HepG2 (cell line): ENCODE measurements around the gene ZMIZ1. TPM values are rescaled to one million over a fixed set of nuclear protein-coding genes. Genes with fewer than 3 reads are reported as not detected.

Experiments
- FOXA1 ChIP-seq, 2 experiments: fragments of 450-650 bp in 1 of 2; sonication (generic) in 1 of 2; formaldehyde crosslinking in 1 of 2; IDR thresholded peaks; 2 replicates each; pipeline versions ENCODE4 v1.4.0 to v1.6.1; 2016 to 2020; ENCODE audit warnings: missing genetic modification reagents in 1 of 2
- FOXA3 ChIP-seq: IDR thresholded peaks from 2 replicates; pipeline ENCODE4 v1.6.1; 2016; ENCODE audit warnings: missing genetic modification reagents, missing compliant biosample characterization
- GZF1 ChIP-seq: sonication (generic); formaldehyde crosslinking; IDR thresholded peaks from 2 replicates; pipeline ENCODE4 v1.5.1; 2020; ENCODE audit warnings: mild to moderate bottlenecking, missing genetic modification reagents
- HOXA3 ChIP-seq: sonication (generic); formaldehyde crosslinking; IDR thresholded peaks from 2 replicates; pipeline ENCODE4 v1.5.0; 2020; ENCODE audit warnings: missing genetic modification reagents
- NRL ChIP-seq: sonication (generic); formaldehyde crosslinking; IDR thresholded peaks from 2 replicates; pipeline ENCODE4 v1.5.0; 2020; ENCODE audit warnings: missing genetic modification reagents, mild to moderate bottlenecking, moderate library complexity, borderline replicate concordance
- SALL2 ChIP-seq: sonication (generic); formaldehyde crosslinking; IDR thresholded peaks from 2 replicates; pipeline ENCODE4 v1.8.1; 2023; ENCODE audit warnings: mild to moderate bottlenecking, missing genetic modification reagents, inconsistent platforms
- SIN3B ChIP-seq: fragments of 150-350 bp; IDR thresholded peaks from 2 replicates; pipeline ENCODE4 v1.6.1; 2014; ENCODE audit warnings: low read length
- SP4 ChIP-seq: sonication (generic); formaldehyde crosslinking; IDR thresholded peaks from 2 replicates; pipeline ENCODE4 v1.8.1; 2023; ENCODE audit warnings: mild to moderate bottlenecking, missing genetic modification reagents
- TRIM24 ChIP-seq: sonication (generic); formaldehyde crosslinking; IDR thresholded peaks from 2 replicates; pipeline ENCODE4 v1.8.0; 2022; ENCODE audit warnings: mild to moderate bottlenecking, missing genetic modification reagents
- ZBTB42 ChIP-seq: sonication (generic); formaldehyde crosslinking; IDR thresholded peaks from 2 replicates; pipeline ENCODE4 v1.5.0; 2020; ENCODE audit warnings: mild to moderate bottlenecking, missing genetic modification reagents
- ZNF337 ChIP-seq: sonication (generic); formaldehyde crosslinking; IDR thresholded peaks from 2 replicates; pipeline ENCODE4 v1.5.1; 2020; ENCODE audit warnings: missing genetic modification reagents, low read depth, mild to moderate bottlenecking, borderline replicate concordance
- ZNF432 ChIP-seq: sonication (generic); formaldehyde crosslinking; IDR thresholded peaks from 2 replicates; pipeline ENCODE4 v1.5.0; 2020; ENCODE audit warnings: missing genetic modification reagents, mild to moderate bottlenecking, borderline replicate concordance
- polyA plus RNA-seq, 8 experiments: library from polyadenylated mRNA; depleted of rRNA in 3 of 8; stranded (reverse) in 7 of 8; unstranded in 1 of 8; fragments of >200 nt; fragmentation: Illumina TruSeq in 4 of 8; extraction: Trizol in 4 of 8; gene quantifications; 2 replicates each; pipeline versions ENCODE4 v1.2.1 to v1.2.3, GENCODE V29; 2011 to 2016; ENCODE audit warnings: low read depth in 4 of 8, missing spikeins in 1 of 8, mixed read lengths in 1 of 8; ENCODE audit not compliant: insufficient read depth in 1 of 8
- total RNA-seq, 5 experiments: library from RNA; depleted of rRNA; stranded (reverse); fragments of >200 nt; fragmentation: Illumina TruSeq; extraction: Trizol; gene quantifications; 2 replicates each; pipeline ENCODE4 v1.2.3, GENCODE V29; 2016; ENCODE audit warnings: low read depth in 1 of 5
- TF ChIP-seq, protein P1 (sequence below): conservative IDR thresholded peaks from 2 replicates; pipeline ENCODE4 v1.6.1; 2018; ENCODE audit warnings: missing genetic modification reagents
- TF ChIP-seq, protein P2 (sequence below): sonication (generic); formaldehyde crosslinking; IDR thresholded peaks from 2 replicates; pipeline ENCODE4 v1.4.0; 2020; ENCODE audit warnings: missing genetic modification reagents
- TF ChIP-seq, protein P3 (sequence below): sonication (generic); formaldehyde crosslinking; IDR thresholded peaks from 2 replicates; pipeline ENCODE4 v1.4.0; 2020; ENCODE audit warnings: missing genetic modification reagents
- TF ChIP-seq, protein P4 (sequence below): sonication (generic); formaldehyde crosslinking; conservative IDR thresholded peaks from 2 replicates; pipeline ENCODE4 v1.4.0; 2020; ENCODE audit warnings: missing genetic modification reagents
- TF ChIP-seq, protein P5 (sequence below): IDR thresholded peaks from 2 replicates; pipeline ENCODE4 v1.6.1; 2012; ENCODE audit warnings: low read depth, low read length, improper control_type of control experiment

The ZMIZ1 gene
- total and polyA plus RNA-seq, 2 of the 13 experiments (the other 11 are each of a cell fraction or from before 2014, with no cell fraction given): 5.3 to 10.2 TPM

DNA sequence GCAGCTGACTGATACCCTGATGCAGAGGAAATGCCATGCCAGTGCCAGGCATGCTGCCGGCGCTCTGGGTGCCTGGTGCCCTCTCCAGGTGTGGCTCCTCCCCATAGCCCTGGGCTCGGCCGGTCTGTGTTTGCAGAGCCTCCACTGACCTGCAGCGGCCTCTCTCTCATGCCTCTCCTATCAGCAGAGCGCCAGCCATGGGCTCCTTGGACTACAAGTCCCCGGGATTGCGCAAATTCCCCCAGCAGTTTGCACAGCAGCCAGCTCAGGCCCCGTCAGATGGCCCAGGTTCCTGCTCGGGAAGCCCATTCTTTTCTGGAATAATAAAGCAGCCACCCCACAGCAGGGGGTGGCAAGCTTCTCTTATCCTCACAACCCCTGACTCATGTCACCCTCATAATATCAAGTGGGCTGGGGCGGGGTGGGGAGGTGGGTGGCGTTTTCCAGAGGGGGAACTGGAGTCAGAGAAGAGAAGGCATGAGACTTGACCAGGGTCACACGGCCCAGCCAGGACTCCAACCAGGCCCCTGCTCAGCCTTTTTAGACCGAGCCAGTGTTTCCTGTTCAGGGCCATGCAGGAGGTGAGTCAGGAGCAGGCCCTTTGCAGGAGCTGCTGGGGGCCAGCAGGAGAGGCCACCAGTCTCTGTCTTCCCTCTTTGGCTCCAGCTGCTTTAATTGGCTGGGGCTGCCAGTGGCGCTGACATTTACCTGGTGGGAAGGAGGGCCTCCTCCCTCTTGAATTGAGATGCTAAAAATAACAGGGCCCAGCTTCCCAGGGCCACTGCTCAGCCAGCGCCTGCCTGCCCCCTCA is 58.6 kb downstream of the ZMIZ1 start (continued):
- no peak for TF ChIP-seq GZF1 (CRISPR knock-in tag)
- no peak for TF ChIP-seq ZBTB42 (CRISPR knock-in tag)
- TF ChIP-seq FOXA1 (IDR thresholded peaks at IDR 0.05): no peak
- peak; percentile 61 for TF ChIP-seq FOXA1 (CRISPR knock-in tag; IDR thresholded peaks at IDR 0.05)
- TF ChIP-seq, protein P1, sequence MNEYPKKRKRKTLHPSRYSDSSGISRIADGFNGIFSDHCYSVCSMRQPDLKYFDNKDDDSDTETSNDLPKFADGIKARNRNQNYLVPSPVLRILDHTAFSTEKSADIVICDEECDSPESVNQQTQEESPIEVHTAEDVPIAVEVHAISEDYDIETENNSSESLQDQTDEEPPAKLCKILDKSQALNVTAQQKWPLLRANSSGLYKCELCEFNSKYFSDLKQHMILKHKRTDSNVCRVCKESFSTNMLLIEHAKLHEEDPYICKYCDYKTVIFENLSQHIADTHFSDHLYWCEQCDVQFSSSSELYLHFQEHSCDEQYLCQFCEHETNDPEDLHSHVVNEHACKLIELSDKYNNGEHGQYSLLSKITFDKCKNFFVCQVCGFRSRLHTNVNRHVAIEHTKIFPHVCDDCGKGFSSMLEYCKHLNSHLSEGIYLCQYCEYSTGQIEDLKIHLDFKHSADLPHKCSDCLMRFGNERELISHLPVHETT (CRISPR knock-in tag): no peak
- TF ChIP-seq FOXA3: peak; percentile 50
- TF ChIP-seq ZNF432 (CRISPR knock-in tag): no peak
- TF ChIP-seq, protein P2, sequence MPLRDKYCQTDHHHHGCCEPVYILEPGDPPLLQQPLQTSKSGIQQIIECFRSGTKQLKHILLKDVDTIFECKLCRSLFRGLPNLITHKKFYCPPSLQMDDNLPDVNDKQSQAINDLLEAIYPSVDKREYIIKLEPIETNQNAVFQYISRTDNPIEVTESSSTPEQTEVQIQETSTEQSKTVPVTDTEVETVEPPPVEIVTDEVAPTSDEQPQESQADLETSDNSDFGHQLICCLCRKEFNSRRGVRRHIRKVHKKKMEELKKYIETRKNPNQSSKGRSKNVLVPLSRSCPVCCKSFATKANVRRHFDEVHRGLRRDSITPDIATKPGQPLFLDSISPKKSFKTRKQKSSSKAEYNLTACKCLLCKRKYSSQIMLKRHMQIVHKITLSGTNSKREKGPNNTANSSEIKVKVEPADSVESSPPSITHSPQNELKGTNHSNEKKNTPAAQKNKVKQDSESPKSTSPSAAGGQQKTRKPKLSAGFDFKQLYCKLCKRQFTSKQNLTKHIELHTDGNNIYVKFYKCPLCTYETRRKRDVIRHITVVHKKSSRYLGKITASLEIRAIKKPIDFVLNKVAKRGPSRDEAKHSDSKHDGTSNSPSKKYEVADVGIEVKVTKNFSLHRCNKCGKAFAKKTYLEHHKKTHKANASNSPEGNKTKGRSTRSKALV (CRISPR knock-in tag): no peak
- no peak for TF ChIP-seq TRIM24
- TF ChIP-seq, protein P3, sequence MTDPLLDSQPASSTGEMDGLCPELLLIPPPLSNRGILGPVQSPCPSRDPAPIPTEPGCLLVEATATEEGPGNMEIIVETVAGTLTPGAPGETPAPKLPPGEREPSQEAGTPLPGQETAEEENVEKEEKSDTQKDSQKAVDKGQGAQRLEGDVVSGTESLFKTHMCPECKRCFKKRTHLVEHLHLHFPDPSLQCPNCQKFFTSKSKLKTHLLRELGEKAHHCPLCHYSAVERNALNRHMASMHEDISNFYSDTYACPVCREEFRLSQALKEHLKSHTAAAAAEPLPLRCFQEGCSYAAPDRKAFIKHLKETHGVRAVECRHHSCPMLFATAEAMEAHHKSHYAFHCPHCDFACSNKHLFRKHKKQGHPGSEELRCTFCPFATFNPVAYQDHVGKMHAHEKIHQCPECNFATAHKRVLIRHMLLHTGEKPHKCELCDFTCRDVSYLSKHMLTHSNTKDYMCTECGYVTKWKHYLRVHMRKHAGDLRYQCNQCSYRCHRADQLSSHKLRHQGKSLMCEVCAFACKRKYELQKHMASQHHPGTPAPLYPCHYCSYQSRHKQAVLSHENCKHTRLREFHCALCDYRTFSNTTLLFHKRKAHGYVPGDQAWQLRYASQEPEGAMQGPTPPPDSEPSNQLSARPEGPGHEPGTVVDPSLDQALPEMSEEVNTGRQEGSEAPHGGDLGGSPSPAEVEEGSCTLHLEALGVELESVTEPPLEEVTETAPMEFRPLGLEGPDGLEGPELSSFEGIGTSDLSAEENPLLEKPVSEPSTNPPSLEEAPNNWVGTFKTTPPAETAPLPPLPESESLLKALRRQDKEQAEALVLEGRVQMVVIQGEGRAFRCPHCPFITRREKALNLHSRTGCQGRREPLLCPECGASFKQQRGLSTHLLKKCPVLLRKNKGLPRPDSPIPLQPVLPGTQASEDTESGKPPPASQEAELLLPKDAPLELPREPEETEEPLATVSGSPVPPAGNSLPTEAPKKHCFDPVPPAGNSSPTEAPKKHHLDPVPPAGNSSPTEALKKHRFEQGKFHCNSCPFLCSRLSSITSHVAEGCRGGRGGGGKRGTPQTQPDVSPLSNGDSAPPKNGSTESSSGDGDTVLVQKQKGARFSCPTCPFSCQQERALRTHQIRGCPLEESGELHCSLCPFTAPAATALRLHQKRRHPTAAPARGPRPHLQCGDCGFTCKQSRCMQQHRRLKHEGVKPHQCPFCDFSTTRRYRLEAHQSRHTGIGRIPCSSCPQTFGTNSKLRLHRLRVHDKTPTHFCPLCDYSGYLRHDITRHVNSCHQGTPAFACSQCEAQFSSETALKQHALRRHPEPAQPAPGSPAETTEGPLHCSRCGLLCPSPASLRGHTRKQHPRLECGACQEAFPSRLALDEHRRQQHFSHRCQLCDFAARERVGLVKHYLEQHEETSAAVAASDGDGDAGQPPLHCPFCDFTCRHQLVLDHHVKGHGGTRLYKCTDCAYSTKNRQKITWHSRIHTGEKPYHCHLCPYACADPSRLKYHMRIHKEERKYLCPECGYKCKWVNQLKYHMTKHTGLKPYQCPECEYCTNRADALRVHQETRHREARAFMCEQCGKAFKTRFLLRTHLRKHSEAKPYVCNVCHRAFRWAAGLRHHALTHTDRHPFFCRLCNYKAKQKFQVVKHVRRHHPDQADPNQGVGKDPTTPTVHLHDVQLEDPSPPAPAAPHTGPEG (CRISPR knock-in tag): no peak
- TF ChIP-seq, protein P4, sequence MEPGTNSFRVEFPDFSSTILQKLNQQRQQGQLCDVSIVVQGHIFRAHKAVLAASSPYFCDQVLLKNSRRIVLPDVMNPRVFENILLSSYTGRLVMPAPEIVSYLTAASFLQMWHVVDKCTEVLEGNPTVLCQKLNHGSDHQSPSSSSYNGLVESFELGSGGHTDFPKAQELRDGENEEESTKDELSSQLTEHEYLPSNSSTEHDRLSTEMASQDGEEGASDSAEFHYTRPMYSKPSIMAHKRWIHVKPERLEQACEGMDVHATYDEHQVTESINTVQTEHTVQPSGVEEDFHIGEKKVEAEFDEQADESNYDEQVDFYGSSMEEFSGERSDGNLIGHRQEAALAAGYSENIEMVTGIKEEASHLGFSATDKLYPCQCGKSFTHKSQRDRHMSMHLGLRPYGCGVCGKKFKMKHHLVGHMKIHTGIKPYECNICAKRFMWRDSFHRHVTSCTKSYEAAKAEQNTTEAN (CRISPR knock-in tag): no peak; the same call in 1 of the 2 replicates
- TF ChIP-seq HOXA3: peak; percentile 87
- TF ChIP-seq SALL2 (CRISPR knock-in tag): no peak
- peak; percentile 63; the same call in 1 of the 2 replicates for TF ChIP-seq SP4 (CRISPR knock-in tag)
- no peak for TF ChIP-seq ZNF337 (CRISPR knock-in tag)
- TF ChIP-seq, protein P5, sequence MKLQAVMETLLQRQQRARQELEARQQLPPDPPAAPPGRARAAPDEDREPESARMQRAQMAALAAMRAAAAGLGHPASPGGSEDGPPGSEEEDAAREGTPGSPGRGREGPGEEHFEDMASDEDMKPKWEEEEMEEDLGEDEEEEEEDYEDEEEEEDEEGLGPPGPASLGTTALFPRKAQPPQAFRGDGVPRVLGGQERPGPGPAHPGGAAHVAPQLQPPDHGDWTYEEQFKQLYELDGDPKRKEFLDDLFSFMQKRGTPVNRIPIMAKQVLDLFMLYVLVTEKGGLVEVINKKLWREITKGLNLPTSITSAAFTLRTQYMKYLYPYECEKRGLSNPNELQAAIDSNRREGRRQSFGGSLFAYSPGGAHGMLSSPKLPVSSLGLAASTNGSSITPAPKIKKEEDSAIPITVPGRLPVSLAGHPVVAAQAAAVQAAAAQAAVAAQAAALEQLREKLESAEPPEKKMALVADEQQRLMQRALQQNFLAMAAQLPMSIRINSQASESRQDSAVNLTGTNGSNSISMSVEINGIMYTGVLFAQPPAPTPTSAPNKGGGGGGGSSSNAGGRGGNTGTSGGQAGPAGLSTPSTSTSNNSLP: no peak
- TF ChIP-seq NRL (CRISPR knock-in tag): no peak
- no peak for TF ChIP-seq SIN3B
